GM23248 (cell line): Measurements from ENCODE around the gene PRTN3. TPM values are rescaled to one million over a fixed set of nuclear protein-coding genes. Genes with fewer than 3 reads are reported as not detected.

Experiments used
- DNase-seq: peaks from one replicate; pipeline ENCODE4 v3.0.0-alpha.2; 2015
- H2AFZ ChIP-seq: fragments of 200-600 bp; sonication (generic); 2 replicates; pipeline ENCODE4 v1.6.1; 2016; ENCODE audit warnings: antibody characterized with exemption
- H3F3A ChIP-seq: fragments of 200-600 bp; sonication (generic); 2 replicates; pipeline ENCODE4 v1.6.1; 2016; ENCODE audit warnings: mild to moderate bottlenecking, antibody characterized with exemption, mixed run types; ENCODE audit not compliant: insufficient read depth
- H3K27ac ChIP-seq: fragments of 200-600 bp; sonication (generic); 2 replicates; pipeline ENCODE4 v1.5.1; 2016; ENCODE audit warnings: mild to moderate bottlenecking
- H3K27me3 ChIP-seq: fragments of 200-600 bp; sonication (generic); replicated peaks from 2 replicates; pipeline ENCODE4 v1.6.1; 2016; ENCODE audit warnings: mild to moderate bottlenecking; ENCODE audit not compliant: insufficient read depth
- H3K36me3 ChIP-seq: fragments of 200-600 bp; sonication (generic); 2 replicates; pipeline ENCODE4 v1.6.1; 2016; ENCODE audit warnings: low read depth, mild to moderate bottlenecking
- H3K4me1 ChIP-seq: fragments of 200-600 bp; sonication (generic); 2 replicates; pipeline ENCODE4 v1.6.1; 2016; ENCODE audit warnings: mild to moderate bottlenecking; ENCODE audit not compliant: insufficient read depth
- H3K4me2 ChIP-seq: fragments of 200-600 bp; sonication (generic); one replicate; pipeline ENCODE4 v1.6.1; 2016; ENCODE audit warnings: mild to moderate bottlenecking; ENCODE audit not compliant: unreplicated experiment
- H3K4me3 ChIP-seq: fragments of 200-600 bp; sonication (generic); 2 replicates; pipeline ENCODE4 v1.5.1; 2016; ENCODE audit warnings: mild to moderate bottlenecking
- H3K79me2 ChIP-seq: fragments of 200-600 bp; sonication (generic); 2 replicates; pipeline ENCODE4 v1.6.1; 2016; ENCODE audit warnings: mild to moderate bottlenecking; ENCODE audit not compliant: insufficient read depth
- H3K9ac ChIP-seq: fragments of 200-600 bp; sonication (generic); 2 replicates; pipeline ENCODE4 v1.6.1; 2016; ENCODE audit warnings: mild to moderate bottlenecking
- H3K9me2 ChIP-seq: fragments of 200-600 bp; sonication (generic); 2 replicates; pipeline ENCODE4 v1.6.1; 2016; ENCODE audit warnings: mixed run types, mild to moderate bottlenecking, moderate library complexity; ENCODE audit not compliant: insufficient read depth
- H3K9me3 ChIP-seq: fragments of 200-600 bp; sonication (generic); one replicate; pipeline ENCODE4 v1.6.1; 2017; ENCODE audit warnings: low read depth
- H4K20me1 ChIP-seq: fragments of 200-600 bp; sonication (generic); 2 replicates; pipeline ENCODE4 v1.6.0; 2016; ENCODE audit not compliant: insufficient read depth
- EZH2 ChIP-seq: fragments of 200-600 bp; sonication (generic); IDR thresholded peaks from 2 replicates; pipeline ENCODE4 v1.6.1; 2018; ENCODE audit warnings: antibody characterized with exemption, mild to moderate bottlenecking; ENCODE audit not compliant: insufficient read depth, poor library complexity, severe bottlenecking
- EZH2phosphoT487 ChIP-seq: fragments of 200-600 bp; sonication (generic); IDR thresholded peaks from 2 replicates; pipeline ENCODE4 v1.6.1; 2018; ENCODE audit warnings: antibody characterized with exemption, moderate library complexity, mild to moderate bottlenecking, low read depth; ENCODE audit not compliant: insufficient read depth
- WGBS, 2 experiments: methylation state at CpG; one replicate each; pipeline ENCODE4 v1.1.6; 2015 to 2017; ENCODE audit warnings: low lambda C conversion rate in 2 of 2, low coverage in 1 of 2; ENCODE audit errors: missing lambda C conversion rate in 2 of 2; 5-methylcytosine and 5-hydroxymethylcytosine counted together
- in situ Hi-C: fragments of 300-500 bp; cut with MboI; formaldehyde crosslinking; loops from 2 replicates; pipeline ENCODE4 v1.15.0; 2020
- microRNA counts: library from miRNA; unstranded; fragments of <30 nt; microRNA quantifications from one replicate; lab custom pipeline; 2016
- microRNA-seq: library from miRNA; unstranded; fragments of <30 nt; microRNA quantifications from one replicate; pipeline ENCODE4, GENCODE V29; 2016; ENCODE audit warnings: borderline number of aligned reads
- polyA plus RNA-seq: library from polyadenylated mRNA; unstranded; fragments of >200 nt; fragmentation: Nextera tagmentation; extraction: Ambion mirVana; gene quantifications from 2 replicates; pipeline ENCODE4 v1.2.1, GENCODE V29; 2016
- small RNA-seq: library from RNA; depleted of rRNA; stranded (forward); fragments of <200 nt; gene quantifications from one replicate; pipeline ENCODE3, GENCODE V24; 2014; ENCODE audit warnings: low read depth, low replicate concordance
- total RNA-seq: library from RNA; depleted of rRNA; stranded (reverse); fragments of >200 nt; shearing (Covaris generic); gene quantifications from 2 replicates; pipeline ENCODE4 v1.2.3, GENCODE V29; 2014; rRNA removed

Gene PRTN3
- total and polyA plus RNA-seq, 2 experiments from 2014 or later = not detected

- TF ChIP-seq EZH2 (no peak), EZH2phosphoT487 (no peak)
- H3K79me2 ChIP-seq = peaks cover 8% of the 10 kb centered on the region
- H3K36me3 ChIP-seq = no peaks in the 10 kb centered on the region
- no peaks in the 10 kb centered on the region for H3K9me2 ChIP-seq
- H3K27me3 ChIP-seq = no peaks in the 10 kb centered on the region
- no peaks in the 10 kb centered on the region for H3K4me1 ChIP-seq
- H3F3A ChIP-seq = peaks cover 11% of the 10 kb centered on the region
- no peak for DNase-seq
- H2AFZ ChIP-seq = no peak overlapping the region
- H3K27ac ChIP-seq = no peak overlapping the region
- no peaks in the 10 kb centered on the region for H3K9me3 ChIP-seq
- H3K4me2 ChIP-seq = no peak overlapping the region
- 95 to 97% methylated on average over 22 to 25 of the region's 26 CpGs for WGBS, 2 experiments
- no peaks in the 10 kb centered on the region for H4K20me1 ChIP-seq
- H3K9ac ChIP-seq = no peak overlapping the region
- no peak overlapping the region for H3K4me3 ChIP-seq
- in situ Hi-C loops = no loop called here
These were observed 56.7 kb downstream of the PRTN3 start for GRCh38 chr19:897442-898039.

MicroRNAs within 50 kb of the gene (microRNA counts, 767-probe panel; counts per million panel counts)
- 447 counts per million, percentile 86 among the panel's probes with 10 or more counts for microRNA hsa-miR-3187-3p (lab: Ali Mortazavi, UCI)

Small RNA genes within 50 kb of the gene (microRNA-seq; reads per million reads assigned to microRNA genes)
- gene MIR3187 (17.4 reads per million, percentile 26 among the genes with 10 or more reads in this experiment), gene MIR4745 (not detected)

Small RNA genes within 50 kb of the gene (small RNA-seq; reads per million reads assigned to genes)
- gene MIR3187 (not detected), gene RNU6-9 (not detected)

Other genes with a start within 250 kb of the PRTN3 start
- gene POLRMT, start 207.5 kb upstream of the PRTN3 start, total RNA-seq = 36.2 and 48.8 TPM in 2 replicates
- 21.8 and 23.6 TPM in 2 replicates for gene POLRMT, start 207.5 kb upstream of the PRTN3 start, polyA plus RNA-seq
- gene FGF22, start 201.1 kb upstream of the PRTN3 start, total RNA-seq = 0.13 and 1.2 TPM in 2 replicates
- not detected in 2 replicates for gene FGF22, start 201.1 kb upstream of the PRTN3 start, polyA plus RNA-seq
- gene RNF126, start 177.8 kb upstream of the PRTN3 start, total RNA-seq = 71.3 and 72.4 TPM in 2 replicates
- 52.7 and 58.5 TPM in 2 replicates for gene RNF126, start 177.8 kb upstream of the PRTN3 start, polyA plus RNA-seq
- gene FSTL3, start 164.6 kb upstream of the PRTN3 start, total RNA-seq = 97.3 and 100 TPM in 2 replicates
- 39.2 and 41.4 TPM in 2 replicates for gene FSTL3, start 164.6 kb upstream of the PRTN3 start, polyA plus RNA-seq
- not detected in 2 replicates for gene PRSS57, start 145.5 kb upstream of the PRTN3 start, total RNA-seq
- not detected in 2 replicates for gene PRSS57, start 145.5 kb upstream of the PRTN3 start, polyA plus RNA-seq
- 2.5 and 2.7 TPM in 2 replicates for gene PALM, start 132.1 kb upstream of the PRTN3 start, total RNA-seq
- 0.32 and 0.36 TPM in 2 replicates for gene PALM, start 132.1 kb upstream of the PRTN3 start, polyA plus RNA-seq
- gene MISP, start 89.9 kb upstream of the PRTN3 start, total RNA-seq = not detected in 2 replicates
- 0.13 TPM in 1 of 2 replicates, not detected in the other for gene MISP, start 89.9 kb upstream of the PRTN3 start, polyA plus RNA-seq
- 175 and 194 TPM in 2 replicates for gene PTBP1, start 43.5 kb upstream of the PRTN3 start, total RNA-seq
- gene PTBP1, start 43.5 kb upstream of the PRTN3 start, polyA plus RNA-seq = 157 and 160 TPM in 2 replicates
- gene PLPPR3, start 19.0 kb upstream of the PRTN3 start, total RNA-seq = 0.32 TPM in 1 of 2 replicates, not detected in the other
- not detected in 2 replicates for gene PLPPR3, start 19.0 kb upstream of the PRTN3 start, polyA plus RNA-seq
- not detected in 2 replicates for gene AZU1, start 13.2 kb upstream of the PRTN3 start, total RNA-seq
- not detected in 2 replicates for gene AZU1, start 13.2 kb upstream of the PRTN3 start, polyA plus RNA-seq
- gene ELANE, start 11.3 kb downstream of the PRTN3 start, total RNA-seq = 1.4 TPM in 1 of 2 replicates, not detected in the other
- gene ELANE, start 11.3 kb downstream of the PRTN3 start, polyA plus RNA-seq = 0.20 and 0.34 TPM in 2 replicates
- gene CFD, start 18.7 kb downstream of the PRTN3 start, total RNA-seq = 3.2 and 5.7 TPM in 2 replicates
- 4.9 and 5.2 TPM in 2 replicates for gene CFD, start 18.7 kb downstream of the PRTN3 start, polyA plus RNA-seq
- 20.9 and 26.6 TPM in 2 replicates for gene MED16, start 52.2 kb downstream of the PRTN3 start, total RNA-seq
- 66.5 and 66.9 TPM in 2 replicates for gene MED16, start 52.2 kb downstream of the PRTN3 start, polyA plus RNA-seq
- not detected in 2 replicates for gene RNU6-9, start 52.5 kb downstream of the PRTN3 start, total RNA-seq
- gene RNU6-9, start 52.5 kb downstream of the PRTN3 start, polyA plus RNA-seq = not detected in 2 replicates
- 41.6 and 50.9 TPM in 2 replicates for gene R3HDM4, start 72.2 kb downstream of the PRTN3 start, total RNA-seq
- 52.7 and 58.1 TPM in 2 replicates for gene R3HDM4, start 72.2 kb downstream of the PRTN3 start, polyA plus RNA-seq
- not detected in 2 replicates for gene KISS1R, start 76.3 kb downstream of the PRTN3 start, total RNA-seq
- not detected in 2 replicates for gene KISS1R, start 76.3 kb downstream of the PRTN3 start, polyA plus RNA-seq
- 6.7 and 8.5 TPM in 2 replicates for gene ARID3A, start 85.0 kb downstream of the PRTN3 start, total RNA-seq
- 2.4 and 2.8 TPM in 2 replicates for gene ARID3A, start 85.0 kb downstream of the PRTN3 start, polyA plus RNA-seq
- gene WDR18, start 143.3 kb downstream of the PRTN3 start, total RNA-seq = 63.5 and 83.4 TPM in 2 replicates
- gene WDR18, start 143.3 kb downstream of the PRTN3 start, polyA plus RNA-seq = 143 and 157 TPM in 2 replicates
- 0.25 and 0.54 TPM in 2 replicates for gene GRIN3B, start 159.4 kb downstream of the PRTN3 start, total RNA-seq
- gene GRIN3B, start 159.4 kb downstream of the PRTN3 start, polyA plus RNA-seq = not detected in 2 replicates
- 132 and 169 TPM in 2 replicates for gene TMEM259, start 180.1 kb downstream of the PRTN3 start, total RNA-seq
- 76.7 and 79.7 TPM in 2 replicates for gene TMEM259, start 180.1 kb downstream of the PRTN3 start, polyA plus RNA-seq
- not detected in 2 replicates for gene RNU6-2, start 180.5 kb downstream of the PRTN3 start, total RNA-seq
- gene RNU6-2, start 180.5 kb downstream of the PRTN3 start, polyA plus RNA-seq = not detected in 2 replicates
- gene CNN2, start 185.6 kb downstream of the PRTN3 start, total RNA-seq = 239 and 244 TPM in 2 replicates
- 400 and 415 TPM in 2 replicates for gene CNN2, start 185.6 kb downstream of the PRTN3 start, polyA plus RNA-seq
- gene ABCA7, start 199.1 kb downstream of the PRTN3 start, total RNA-seq = 1.1 and 2.1 TPM in 2 replicates
- gene ABCA7, start 199.1 kb downstream of the PRTN3 start, polyA plus RNA-seq = 1.7 and 2.6 TPM in 2 replicates
- gene ARHGAP45, start 226.2 kb downstream of the PRTN3 start, total RNA-seq = 1.5 and 6.3 TPM in 2 replicates
- gene ARHGAP45, start 226.2 kb downstream of the PRTN3 start, polyA plus RNA-seq = 3.2 and 3.5 TPM in 2 replicates